Endothelial cell (in vitro differentiated cells): ENCODE measurements around the gene CDYL2. TPM values are rescaled to one million over a fixed set of nuclear protein-coding genes. Genes with fewer than 3 reads are reported as not detected.

Experiments
- DNase-seq: peaks from one replicate; pipeline ENCODE4 v3.0.0; 2021; ENCODE audit warnings: low spot score
- H3K27ac Mint-ChIP-seq: one replicate; pipeline ENCODE4 v1.8.0; 2021; ENCODE audit warnings: mixed read lengths, inconsistent platforms; ENCODE audit not compliant: unreplicated experiment
- H3K27me3 Mint-ChIP-seq: one replicate; pipeline ENCODE4 v1.8.0; 2021; ENCODE audit warnings: mild to moderate bottlenecking, moderate library complexity, mixed read lengths, inconsistent platforms; ENCODE audit not compliant: unreplicated experiment
- H3K36me3 Mint-ChIP-seq: one replicate; pipeline ENCODE4 v1.8.0; 2021; ENCODE audit warnings: mild to moderate bottlenecking, low read depth, mixed read lengths, inconsistent platforms; ENCODE audit not compliant: unreplicated experiment
- H3K4me1 Mint-ChIP-seq: one replicate; pipeline ENCODE4 v1.8.0; 2021; ENCODE audit warnings: mild to moderate bottlenecking, mixed read lengths, inconsistent platforms; ENCODE audit not compliant: unreplicated experiment
- H3K4me3 Mint-ChIP-seq: one replicate; pipeline ENCODE4 v1.8.0; 2021; ENCODE audit warnings: mild to moderate bottlenecking, mixed read lengths, inconsistent platforms; ENCODE audit not compliant: unreplicated experiment
- H3K9me3 Mint-ChIP-seq: one replicate; pipeline ENCODE4 v1.8.0; 2021; ENCODE audit warnings: mixed read lengths, inconsistent platforms; ENCODE audit not compliant: unreplicated experiment
- total RNA-seq: library from RNA; stranded (reverse); fragmentation: NEBNext Ultra II Directional; extraction: Animal tissue kit (Norgen Biotek cat#: 25700); gene quantifications from one replicate; pipeline ENCODE4 v1.2.1, GENCODE V29; 2021; ENCODE audit not compliant: unreplicated experiment
- TF ChIP-seq, protein P1 (sequence below): fragments of 200-600 bp; sonication (generic); IDR thresholded peaks from one replicate; pipeline ENCODE4 v1.5.0; 2021; ENCODE audit warnings: antibody characterized with exemption; ENCODE audit not compliant: unreplicated experiment

CDYL2 gene
- total RNA-seq, 1 donor from 2014 or later, result 26.6 TPM

DNA sequence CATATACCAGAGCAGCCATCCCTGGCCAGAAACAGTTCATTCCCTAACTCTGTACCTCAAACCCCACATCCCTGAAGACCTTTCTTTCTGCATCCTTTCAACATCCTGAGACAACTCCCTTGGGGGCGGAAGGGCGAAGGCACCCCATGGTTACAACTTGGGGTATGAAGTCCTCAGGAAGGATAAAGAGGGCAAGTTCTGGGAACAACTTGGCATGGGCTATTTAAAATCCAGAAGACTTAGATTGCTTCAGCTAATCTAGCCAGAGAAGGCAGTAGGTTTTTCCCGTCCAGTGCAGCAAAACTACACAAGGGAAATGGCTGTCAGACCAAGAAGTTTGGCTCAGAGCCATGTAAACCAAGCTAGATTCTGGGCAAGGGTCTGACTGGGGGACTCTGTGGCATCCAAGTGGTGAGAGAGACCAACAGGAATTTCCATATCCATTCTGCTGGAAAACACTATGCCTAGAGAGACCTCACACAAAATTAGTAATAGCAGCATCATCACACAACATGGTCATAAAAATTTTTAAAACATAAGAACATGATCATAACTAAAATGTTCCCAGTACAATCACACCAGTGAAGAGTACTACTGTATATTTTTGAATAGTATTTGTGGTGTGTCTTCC lies 113.2 kb downstream of the CDYL2 start:
- no peaks in the 10 kb centered on the region for H3K9me3 Mint-ChIP-seq
- H3K4me1 Mint-ChIP-seq, result peaks cover 4% of the 10 kb centered on the region
- H3K27me3 Mint-ChIP-seq, result peaks cover 3% of the 10 kb centered on the region
- H3K27ac Mint-ChIP-seq, result no peak overlapping the region
- H3K36me3 Mint-ChIP-seq, result peaks cover 4% of the 10 kb centered on the region
- DNase-seq, result no peak
- H3K4me3 Mint-ChIP-seq, result no peak overlapping the region
- TF ChIP-seq, protein P1, sequence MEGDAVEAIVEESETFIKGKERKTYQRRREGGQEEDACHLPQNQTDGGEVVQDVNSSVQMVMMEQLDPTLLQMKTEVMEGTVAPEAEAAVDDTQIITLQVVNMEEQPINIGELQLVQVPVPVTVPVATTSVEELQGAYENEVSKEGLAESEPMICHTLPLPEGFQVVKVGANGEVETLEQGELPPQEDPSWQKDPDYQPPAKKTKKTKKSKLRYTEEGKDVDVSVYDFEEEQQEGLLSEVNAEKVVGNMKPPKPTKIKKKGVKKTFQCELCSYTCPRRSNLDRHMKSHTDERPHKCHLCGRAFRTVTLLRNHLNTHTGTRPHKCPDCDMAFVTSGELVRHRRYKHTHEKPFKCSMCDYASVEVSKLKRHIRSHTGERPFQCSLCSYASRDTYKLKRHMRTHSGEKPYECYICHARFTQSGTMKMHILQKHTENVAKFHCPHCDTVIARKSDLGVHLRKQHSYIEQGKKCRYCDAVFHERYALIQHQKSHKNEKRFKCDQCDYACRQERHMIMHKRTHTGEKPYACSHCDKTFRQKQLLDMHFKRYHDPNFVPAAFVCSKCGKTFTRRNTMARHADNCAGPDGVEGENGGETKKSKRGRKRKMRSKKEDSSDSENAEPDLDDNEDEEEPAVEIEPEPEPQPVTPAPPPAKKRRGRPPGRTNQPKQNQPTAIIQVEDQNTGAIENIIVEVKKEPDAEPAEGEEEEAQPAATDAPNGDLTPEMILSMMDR, result no peak

- TF ChIP-seq, protein P1, result no peak
- Mint-ChIP-seq H3K4me3 (no peak overlapping the region), H3K27me3 (peaks cover 3% of the 10 kb centered on the region), H3K36me3 (peaks cover 5% of the 10 kb centered on the region), H3K9me3 (no peaks in the 10 kb centered on the region), H3K27ac (no peak overlapping the region), H3K4me1 (peaks cover 4% of the 10 kb centered on the region)
- DNase-seq, result no peak
These were observed 114.9 kb downstream of the CDYL2 start for GRCh38 chr16:80689487-80689886.

DNA sequence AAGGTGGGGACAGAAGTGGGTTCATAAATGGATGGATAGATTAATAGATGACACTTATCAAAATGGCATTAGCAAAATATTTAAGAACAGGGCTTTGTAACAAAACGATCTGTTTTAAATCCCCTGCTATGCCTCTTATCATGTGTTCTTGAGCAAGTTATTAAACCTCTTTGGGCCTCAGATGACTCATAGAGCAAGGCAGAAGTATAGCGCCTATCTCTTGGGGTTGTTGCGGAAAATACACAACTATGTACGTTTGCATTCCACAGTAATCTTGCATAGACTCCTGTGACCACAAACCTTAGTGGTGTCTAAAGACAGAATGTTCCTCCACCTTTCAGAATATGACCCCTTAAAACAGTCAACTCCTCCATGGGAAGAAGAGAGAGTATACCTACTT lies 116.8 kb downstream of the CDYL2 start:
- Mint-ChIP-seq H3K4me1 (peaks cover 4% of the 10 kb centered on the region), H3K9me3 (no peaks in the 10 kb centered on the region), H3K4me3 (no peak overlapping the region), H3K27me3 (peaks cover 4% of the 10 kb centered on the region), H3K27ac (no peak overlapping the region), H3K36me3 (peaks cover 13% of the 10 kb centered on the region)
- TF ChIP-seq, protein P1, result no peak
- no peak for DNase-seq

- peaks cover 4% of the 10 kb centered on the region for H3K4me1 Mint-ChIP-seq
- TF ChIP-seq, protein P1, result no peak
- H3K36me3 Mint-ChIP-seq, result peaks cover 12% of the 10 kb centered on the region
- no peak for DNase-seq
- H3K4me3 Mint-ChIP-seq, result no peak overlapping the region
- H3K9me3 Mint-ChIP-seq, result no peaks in the 10 kb centered on the region
- peaks cover 4% of the 10 kb centered on the region for H3K27me3 Mint-ChIP-seq
- no peak overlapping the region for H3K27ac Mint-ChIP-seq
These were observed 119.5 kb downstream of the CDYL2 start for GRCh38 chr16:80684906-80685305.

DNA sequence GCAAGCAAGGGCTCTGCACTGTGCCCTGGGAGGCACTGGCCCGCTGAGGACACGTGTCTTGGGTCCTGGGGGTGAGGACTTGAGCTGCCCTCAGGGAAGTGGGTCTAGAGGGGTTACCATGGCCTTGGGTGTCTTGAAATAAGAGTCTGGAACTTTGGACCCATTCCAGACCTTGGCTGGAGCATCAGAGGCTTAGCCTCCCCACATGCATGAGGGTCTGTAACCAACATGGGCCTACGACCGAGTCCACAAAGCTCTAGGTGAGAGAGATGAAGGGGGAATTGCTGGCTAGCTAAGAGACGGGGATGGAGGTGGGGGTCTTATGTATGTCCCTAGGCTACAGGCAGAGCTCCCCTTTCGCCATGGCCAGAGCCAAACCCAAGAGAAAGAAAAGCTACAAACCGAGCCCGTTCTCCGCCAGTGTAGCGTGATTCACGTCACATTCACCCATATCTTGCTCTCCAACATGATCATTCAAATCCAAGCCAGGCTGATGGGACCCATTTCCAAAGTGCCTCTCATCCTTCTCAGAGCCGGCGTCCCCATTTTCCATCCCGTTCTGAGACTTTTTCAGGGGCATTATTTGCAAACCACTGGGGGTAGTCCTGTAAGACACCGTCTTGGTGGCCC lies 120.1 kb downstream of the CDYL2 start:
- TF ChIP-seq, protein P1, result no peak
- peaks cover 4% of the 10 kb centered on the region for H3K4me1 Mint-ChIP-seq
- no peak overlapping the region for H3K4me3 Mint-ChIP-seq
- DNase-seq, result no peak
- peaks cover 12% of the 10 kb centered on the region for H3K36me3 Mint-ChIP-seq
- no peaks in the 10 kb centered on the region for H3K9me3 Mint-ChIP-seq
- H3K27ac Mint-ChIP-seq, result no peak overlapping the region
- H3K27me3 Mint-ChIP-seq, result peaks cover 4% of the 10 kb centered on the region
